SK-N-SH treated with all-trans-retinoic acid at 6 μM for 48 hours (cell line): Measurements from ENCODE around the gene NDUFB5.

Source experiments
- OSR1 ChIP-seq: fragments of 250-450 bp; sonication (Bioruptor Pico); IDR thresholded peaks from 2 replicates; pipeline ENCODE4 v1.8.0; 2022; ENCODE audit warnings: moderate library complexity, mild to moderate bottlenecking, inconsistent platforms
- PPARA ChIP-seq: fragments of 250-450 bp; sonication (Bioruptor Pico); IDR thresholded peaks from 2 replicates; pipeline ENCODE4 v1.5.0; 2020; ENCODE audit warnings: mild to moderate bottlenecking, borderline replicate concordance
- RARB ChIP-seq: fragments of 250-450 bp; sonication (Bioruptor Pico); IDR thresholded peaks from 2 replicates; pipeline ENCODE4 v1.8.0; 2021; ENCODE audit warnings: mild to moderate bottlenecking, moderate library complexity
- ZFP30 ChIP-seq: fragments of 450-650 bp; formaldehyde crosslinking; IDR thresholded peaks from 2 replicates; pipeline ENCODE4 v1.5.0; 2022; ENCODE audit warnings: mild to moderate bottlenecking, moderate library complexity
- ZNF565 ChIP-seq: fragments of 450-650 bp; formaldehyde crosslinking; conservative IDR thresholded peaks from 2 replicates; pipeline ENCODE4 v1.5.0; 2020; ENCODE audit warnings: low read depth, mild to moderate bottlenecking, moderate library complexity
- TF ChIP-seq, protein P1 (sequence below): fragments of 250-450 bp; sonication (Bioruptor Pico); IDR thresholded peaks from 2 replicates; pipeline ENCODE4 v1.8.0; 2020; ENCODE audit warnings: mild to moderate bottlenecking, moderate library complexity, borderline replicate concordance
- TF ChIP-seq, protein P2 (sequence below): fragments of 250-450 bp; sonication (Bioruptor Pico); IDR thresholded peaks from 2 replicates; pipeline ENCODE4 v1.8.0; 2021; ENCODE audit warnings: low read depth, mild to moderate bottlenecking, moderate library complexity, borderline replicate concordance
- TF ChIP-seq, protein P3 (sequence below): fragments of 250-450 bp; sonication (Bioruptor Pico); IDR thresholded peaks from 2 replicates; pipeline ENCODE4 v1.5.1; 2020; ENCODE audit warnings: low read depth, mild to moderate bottlenecking, moderate library complexity
- TF ChIP-seq, protein P4 (sequence below): fragments of 250-450 bp; sonication (Bioruptor Pico); IDR thresholded peaks from 2 replicates; pipeline ENCODE4 v1.5.0; 2020; ENCODE audit warnings: mild to moderate bottlenecking, moderate library complexity
- TF ChIP-seq, protein P5 (sequence below): fragments of 250-450 bp; sonication (Bioruptor Pico); IDR thresholded peaks from 2 replicates; pipeline ENCODE4 v1.5.1; 2021; ENCODE audit warnings: mild to moderate bottlenecking, moderate library complexity

DNA sequence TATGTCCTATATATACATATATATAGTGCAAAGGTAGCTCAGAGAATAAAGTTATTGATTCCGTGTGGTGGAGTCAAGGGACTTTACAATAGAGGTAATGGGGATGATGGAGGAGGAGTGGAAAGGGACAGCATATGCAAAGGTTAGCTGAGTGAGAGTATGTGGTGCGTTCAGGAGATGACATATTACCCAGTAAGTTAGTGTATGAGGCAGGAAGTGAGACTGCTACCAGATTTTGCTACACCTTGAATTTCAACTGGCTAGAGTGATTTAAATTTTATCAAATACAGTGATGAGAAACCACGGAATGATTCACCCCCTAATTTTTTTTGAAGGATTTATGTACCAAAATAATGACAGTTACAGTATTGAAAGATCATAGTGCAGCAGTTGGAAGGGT, 39.1 kb upstream of the NDUFB5 start:
- no peak for TF ChIP-seq RARB (CRISPR knock-in tag)
- TF ChIP-seq, protein P1, sequence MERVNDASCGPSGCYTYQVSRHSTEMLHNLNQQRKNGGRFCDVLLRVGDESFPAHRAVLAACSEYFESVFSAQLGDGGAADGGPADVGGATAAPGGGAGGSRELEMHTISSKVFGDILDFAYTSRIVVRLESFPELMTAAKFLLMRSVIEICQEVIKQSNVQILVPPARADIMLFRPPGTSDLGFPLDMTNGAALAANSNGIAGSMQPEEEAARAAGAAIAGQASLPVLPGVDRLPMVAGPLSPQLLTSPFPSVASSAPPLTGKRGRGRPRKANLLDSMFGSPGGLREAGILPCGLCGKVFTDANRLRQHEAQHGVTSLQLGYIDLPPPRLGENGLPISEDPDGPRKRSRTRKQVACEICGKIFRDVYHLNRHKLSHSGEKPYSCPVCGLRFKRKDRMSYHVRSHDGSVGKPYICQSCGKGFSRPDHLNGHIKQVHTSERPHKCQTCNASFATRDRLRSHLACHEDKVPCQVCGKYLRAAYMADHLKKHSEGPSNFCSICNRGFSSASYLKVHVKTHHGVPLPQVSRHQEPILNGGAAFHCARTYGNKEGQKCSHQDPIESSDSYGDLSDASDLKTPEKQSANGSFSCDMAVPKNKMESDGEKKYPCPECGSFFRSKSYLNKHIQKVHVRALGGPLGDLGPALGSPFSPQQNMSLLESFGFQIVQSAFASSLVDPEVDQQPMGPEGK (CRISPR knock-in tag) = no peak
- TF ChIP-seq, protein P2, sequence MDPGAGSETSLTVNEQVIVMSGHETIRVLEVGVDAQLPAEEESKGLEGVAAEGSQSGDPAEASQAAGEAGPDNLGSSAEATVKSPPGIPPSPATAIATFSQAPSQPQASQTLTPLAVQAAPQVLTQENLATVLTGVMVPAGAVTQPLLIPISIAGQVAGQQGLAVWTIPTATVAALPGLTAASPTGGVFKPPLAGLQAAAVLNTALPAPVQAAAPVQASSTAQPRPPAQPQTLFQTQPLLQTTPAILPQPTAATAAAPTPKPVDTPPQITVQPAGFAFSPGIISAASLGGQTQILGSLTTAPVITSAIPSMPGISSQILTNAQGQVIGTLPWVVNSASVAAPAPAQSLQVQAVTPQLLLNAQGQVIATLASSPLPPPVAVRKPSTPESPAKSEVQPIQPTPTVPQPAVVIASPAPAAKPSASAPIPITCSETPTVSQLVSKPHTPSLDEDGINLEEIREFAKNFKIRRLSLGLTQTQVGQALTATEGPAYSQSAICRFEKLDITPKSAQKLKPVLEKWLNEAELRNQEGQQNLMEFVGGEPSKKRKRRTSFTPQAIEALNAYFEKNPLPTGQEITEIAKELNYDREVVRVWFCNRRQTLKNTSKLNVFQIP = no peak
- TF ChIP-seq, protein P3, sequence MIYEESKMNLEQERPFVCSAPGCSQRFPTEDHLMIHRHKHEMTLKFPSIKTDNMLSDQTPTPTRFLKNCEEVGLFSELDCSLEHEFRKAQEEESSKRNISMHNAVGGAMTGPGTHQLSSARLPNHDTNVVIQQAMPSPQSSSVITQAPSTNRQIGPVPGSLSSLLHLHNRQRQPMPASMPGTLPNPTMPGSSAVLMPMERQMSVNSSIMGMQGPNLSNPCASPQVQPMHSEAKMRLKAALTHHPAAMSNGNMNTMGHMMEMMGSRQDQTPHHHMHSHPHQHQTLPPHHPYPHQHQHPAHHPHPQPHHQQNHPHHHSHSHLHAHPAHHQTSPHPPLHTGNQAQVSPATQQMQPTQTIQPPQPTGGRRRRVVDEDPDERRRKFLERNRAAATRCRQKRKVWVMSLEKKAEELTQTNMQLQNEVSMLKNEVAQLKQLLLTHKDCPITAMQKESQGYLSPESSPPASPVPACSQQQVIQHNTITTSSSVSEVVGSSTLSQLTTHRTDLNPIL (CRISPR knock-in tag) = no peak
- TF ChIP-seq, protein P4, sequence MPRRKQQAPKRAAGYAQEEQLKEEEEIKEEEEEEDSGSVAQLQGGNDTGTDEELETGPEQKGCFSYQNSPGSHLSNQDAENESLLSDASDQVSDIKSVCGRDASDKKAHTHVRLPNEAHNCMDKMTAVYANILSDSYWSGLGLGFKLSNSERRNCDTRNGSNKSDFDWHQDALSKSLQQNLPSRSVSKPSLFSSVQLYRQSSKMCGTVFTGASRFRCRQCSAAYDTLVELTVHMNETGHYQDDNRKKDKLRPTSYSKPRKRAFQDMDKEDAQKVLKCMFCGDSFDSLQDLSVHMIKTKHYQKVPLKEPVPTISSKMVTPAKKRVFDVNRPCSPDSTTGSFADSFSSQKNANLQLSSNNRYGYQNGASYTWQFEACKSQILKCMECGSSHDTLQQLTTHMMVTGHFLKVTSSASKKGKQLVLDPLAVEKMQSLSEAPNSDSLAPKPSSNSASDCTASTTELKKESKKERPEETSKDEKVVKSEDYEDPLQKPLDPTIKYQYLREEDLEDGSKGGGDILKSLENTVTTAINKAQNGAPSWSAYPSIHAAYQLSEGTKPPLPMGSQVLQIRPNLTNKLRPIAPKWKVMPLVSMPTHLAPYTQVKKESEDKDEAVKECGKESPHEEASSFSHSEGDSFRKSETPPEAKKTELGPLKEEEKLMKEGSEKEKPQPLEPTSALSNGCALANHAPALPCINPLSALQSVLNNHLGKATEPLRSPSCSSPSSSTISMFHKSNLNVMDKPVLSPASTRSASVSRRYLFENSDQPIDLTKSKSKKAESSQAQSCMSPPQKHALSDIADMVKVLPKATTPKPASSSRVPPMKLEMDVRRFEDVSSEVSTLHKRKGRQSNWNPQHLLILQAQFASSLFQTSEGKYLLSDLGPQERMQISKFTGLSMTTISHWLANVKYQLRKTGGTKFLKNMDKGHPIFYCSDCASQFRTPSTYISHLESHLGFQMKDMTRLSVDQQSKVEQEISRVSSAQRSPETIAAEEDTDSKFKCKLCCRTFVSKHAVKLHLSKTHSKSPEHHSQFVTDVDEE (CRISPR knock-in tag) = no peak
- TF ChIP-seq ZFP30 = no peak
- no peak for TF ChIP-seq PPARA (CRISPR knock-in tag)
- no peak for TF ChIP-seq OSR1 (CRISPR knock-in tag)
- TF ChIP-seq, protein P5, sequence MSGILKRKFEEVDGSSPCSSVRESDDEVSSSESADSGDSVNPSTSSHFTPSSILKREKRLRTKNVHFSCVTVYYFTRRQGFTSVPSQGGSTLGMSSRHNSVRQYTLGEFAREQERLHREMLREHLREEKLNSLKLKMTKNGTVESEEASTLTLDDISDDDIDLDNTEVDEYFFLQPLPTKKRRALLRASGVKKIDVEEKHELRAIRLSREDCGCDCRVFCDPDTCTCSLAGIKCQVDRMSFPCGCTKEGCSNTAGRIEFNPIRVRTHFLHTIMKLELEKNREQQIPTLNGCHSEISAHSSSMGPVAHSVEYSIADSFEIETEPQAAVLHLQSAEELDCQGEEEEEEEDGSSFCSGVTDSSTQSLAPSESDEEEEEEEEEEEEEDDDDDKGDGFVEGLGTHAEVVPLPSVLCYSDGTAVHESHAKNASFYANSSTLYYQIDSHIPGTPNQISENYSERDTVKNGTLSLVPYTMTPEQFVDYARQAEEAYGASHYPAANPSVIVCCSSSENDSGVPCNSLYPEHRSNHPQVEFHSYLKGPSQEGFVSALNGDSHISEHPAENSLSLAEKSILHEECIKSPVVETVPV (CRISPR knock-in tag) = no peak
- no peak for TF ChIP-seq ZNF565
